ENCODE results near the gene POR.

Gene POR

GRCh38 chr7:75924256-75924655 is 9.3 kb downstream of the POR start:
- TF ChIP-seq SUZ12 (IDR thresholded peaks at IDR 0.05) (no peak), ZNF384 (IDR thresholded peaks at IDR 0.05) (no peak), L3MBTL2 (conservative IDR thresholded peaks at IDR 0.05) (no peak), ARNT (IDR thresholded peaks at IDR 0.05) (no peak), HDGF (IDR thresholded peaks at IDR 0.05; ENCODE audit: borderline replicate concordance) (no peak), CTBP1 (IDR thresholded peaks at IDR 0.05; ENCODE audit: borderline replicate concordance) (no peak), TARDBP (IDR thresholded peaks at IDR 0.05) (no peak), FOXM1 (IDR thresholded peaks at IDR 0.05; ENCODE audit: borderline replicate concordance) (no peak), FOXK2 (IDR thresholded peaks at IDR 0.05) (no peak)
- ChIA-PET POLR2A (no interaction called here), CTCF (no interaction called here)
- no peak for DNase-seq (ENCODE audit: extremely low spot score)

GRCh38 chr7:75924889-75925288 is 9.9 kb downstream of the POR start:
- DNase-seq (ENCODE audit: extremely low spot score): no peak
- ChIA-PET CTCF (no interaction called here), POLR2A (no interaction called here)
- TF ChIP-seq HDGF (IDR thresholded peaks at IDR 0.05; ENCODE audit: borderline replicate concordance): no peak
- no peak for TF ChIP-seq NFRKB (IDR thresholded peaks at IDR 0.05)
- TF ChIP-seq ZNF384 (IDR thresholded peaks at IDR 0.05): no peak
- TF ChIP-seq SP1 (IDR thresholded peaks at IDR 0.05): no peak
- TF ChIP-seq PKNOX1 (IDR thresholded peaks at IDR 0.05): no peak
- no peak for TF ChIP-seq FOXA1 (IDR thresholded peaks at IDR 0.05)
- TF ChIP-seq ARNT (IDR thresholded peaks at IDR 0.05): no peak

DNA sequence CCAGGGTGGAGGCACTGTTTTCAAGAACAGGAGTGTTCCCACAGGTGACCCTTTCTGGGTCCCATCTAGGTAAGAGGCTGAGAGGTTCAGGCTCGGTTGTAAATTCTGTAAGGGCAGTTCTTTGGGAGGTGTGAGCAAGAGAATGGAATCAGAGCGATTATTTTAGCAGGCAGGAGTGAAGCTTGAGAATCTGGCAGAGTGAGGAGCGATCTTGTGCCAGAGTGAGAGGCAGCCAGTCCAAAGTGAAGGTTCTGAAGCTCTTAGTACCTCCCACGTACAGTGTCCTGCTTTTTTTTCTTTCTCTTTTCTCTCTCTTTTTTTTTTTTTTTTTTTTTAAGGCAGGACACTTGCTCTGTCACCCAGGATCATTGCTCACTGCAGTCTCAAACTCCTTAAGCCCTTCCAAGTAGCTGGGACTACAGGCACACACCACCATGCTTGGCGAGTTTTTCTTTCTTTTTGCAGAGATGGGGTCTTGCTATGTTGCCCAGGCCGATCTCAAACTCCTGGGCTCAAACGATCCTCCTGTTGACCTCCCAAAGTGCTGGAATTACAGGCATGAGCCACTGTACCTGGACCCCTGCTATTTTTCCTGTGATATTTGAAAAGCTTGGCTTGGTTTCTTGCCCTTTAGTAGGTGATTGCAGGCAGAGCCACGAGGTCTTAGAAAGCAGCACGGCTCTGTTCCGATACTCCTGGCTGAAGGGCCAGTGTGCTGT is 10.9 kb downstream of the POR start:
- POLR2A ChIA-PET: interaction anchor here (1.0 kb wide), 1 partner anchor 10 kb away, joined by 3 read pairs; no protein-coding TSS in a partner anchor
- CTCF ChIA-PET: no interaction called here
- DNase-seq (ENCODE audit: extremely low spot score): no peak
- no peak for TF ChIP-seq HDGF (IDR thresholded peaks at IDR 0.05; ENCODE audit: borderline replicate concordance)
- TF ChIP-seq CTBP1 (IDR thresholded peaks at IDR 0.05; ENCODE audit: borderline replicate concordance): no peak
- no peak for TF ChIP-seq FOXM1 (IDR thresholded peaks at IDR 0.05; ENCODE audit: borderline replicate concordance)
- no peak for TF ChIP-seq ZNF384 (IDR thresholded peaks at IDR 0.05)
- no peak for TF ChIP-seq FOXA1 (IDR thresholded peaks at IDR 0.05)
- no peak for TF ChIP-seq ARNT (IDR thresholded peaks at IDR 0.05)
- no peak for TF ChIP-seq BHLHE40 (IDR thresholded peaks at IDR 0.05; ENCODE audit: borderline replicate concordance)
- TF ChIP-seq LEF1 (IDR thresholded peaks at IDR 0.05; ENCODE audit: borderline replicate concordance): no peak
- no peak for TF ChIP-seq PKNOX1 (IDR thresholded peaks at IDR 0.05)
- TF ChIP-seq ELF4 (IDR thresholded peaks at IDR 0.05): no peak
- no peak for TF ChIP-seq NFRKB (IDR thresholded peaks at IDR 0.05)
- no peak for TF ChIP-seq SP1 (IDR thresholded peaks at IDR 0.05)
- TF ChIP-seq TARDBP (IDR thresholded peaks at IDR 0.05): no peak
- TF ChIP-seq FOXK2 (IDR thresholded peaks at IDR 0.05): no peak
- TF ChIP-seq L3MBTL2 (conservative IDR thresholded peaks at IDR 0.05): no peak
- TF ChIP-seq SUZ12 (IDR thresholded peaks at IDR 0.05): no peak

DNA sequence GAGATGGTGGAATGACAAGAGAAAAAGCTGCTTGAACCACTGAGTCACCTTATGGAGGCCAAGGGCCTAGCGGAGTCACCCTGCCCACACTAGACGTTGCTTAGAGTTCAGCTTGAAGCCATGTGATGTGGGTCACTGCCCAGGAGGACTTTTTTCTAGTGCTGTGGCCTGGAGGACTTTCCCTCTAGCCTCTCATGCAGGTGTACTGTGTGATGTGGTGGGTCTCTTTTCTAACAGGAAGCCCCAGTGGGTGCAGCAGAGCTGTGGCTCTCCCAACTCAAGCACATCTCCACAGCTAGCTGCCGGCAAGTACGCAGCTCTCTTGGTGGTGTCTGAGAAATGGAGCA is 13.6 kb downstream of the POR start:
- TF ChIP-seq SUZ12 (IDR thresholded peaks at IDR 0.05): no peak
- TF ChIP-seq FOXA1 (IDR thresholded peaks at IDR 0.05): no peak
- no peak for TF ChIP-seq FOXK2 (IDR thresholded peaks at IDR 0.05)
- no peak for TF ChIP-seq ZNF384 (IDR thresholded peaks at IDR 0.05)
- no peak for TF ChIP-seq TARDBP (IDR thresholded peaks at IDR 0.05)
- no peak for TF ChIP-seq L3MBTL2 (conservative IDR thresholded peaks at IDR 0.05)
- TF ChIP-seq CTBP1 (IDR thresholded peaks at IDR 0.05; ENCODE audit: borderline replicate concordance): no peak
- no peak for TF ChIP-seq PKNOX1 (IDR thresholded peaks at IDR 0.05)
- CTCF ChIA-PET: no interaction called here
- no peak for DNase-seq (ENCODE audit: extremely low spot score)
- POLR2A ChIA-PET: no interaction called here

DNA sequence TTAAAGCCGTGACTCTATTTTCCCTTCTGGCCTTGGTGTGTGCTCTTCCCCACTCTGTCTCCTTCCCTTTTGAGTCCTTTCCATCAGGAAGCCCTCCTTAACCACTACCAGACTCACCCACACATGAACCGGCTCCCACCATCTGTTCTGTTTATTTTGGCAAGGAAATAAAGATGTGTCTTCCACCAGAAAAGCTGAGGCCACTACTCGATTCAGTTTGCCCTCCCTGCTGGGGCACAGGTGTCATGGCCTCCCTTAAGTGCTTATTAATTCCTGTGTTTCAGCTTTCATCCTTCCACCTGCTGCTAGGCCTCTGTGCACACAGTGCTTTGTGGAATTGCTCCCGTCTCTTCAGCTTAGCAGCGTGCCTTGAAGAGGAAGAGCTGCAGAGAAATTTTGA is 16.7 kb downstream of the POR start:
- ChIA-PET POLR2A (no interaction called here), CTCF (no interaction called here)
- DNase-seq (ENCODE audit: extremely low spot score): no peak
- TF ChIP-seq SP1 (IDR thresholded peaks at IDR 0.05) (no peak), NFRKB (IDR thresholded peaks at IDR 0.05) (no peak), SUZ12 (IDR thresholded peaks at IDR 0.05) (no peak), PKNOX1 (IDR thresholded peaks at IDR 0.05) (no peak), LEF1 (IDR thresholded peaks at IDR 0.05; ENCODE audit: borderline replicate concordance) (no peak), FOXK2 (IDR thresholded peaks at IDR 0.05) (no peak), FOXA1 (IDR thresholded peaks at IDR 0.05) (no peak)

GRCh38 chr7:75937958-75938786 is 23.2 kb downstream of the POR start:
- CTCF ChIA-PET: no interaction called here
- DNase-seq (ENCODE audit: extremely low spot score): no peak
- POLR2A ChIA-PET: no interaction called here
- TF ChIP-seq ELF4 (IDR thresholded peaks at IDR 0.05) (no peak), TARDBP (IDR thresholded peaks at IDR 0.05) (no peak), FOXA1 (IDR thresholded peaks at IDR 0.05) (no peak)
